Putamen (tissue), 1 donor: ENCODE measurements around the gene BCORL1.
A peak's percentile ranks its signal among the peaks of the same experiment; 100 is the strongest.

ENCODE experiments used
- DNase-seq: peaks from one replicate; pipeline ENCODE4 v3.0.0-alpha.2; 2016; ENCODE audit warnings: low spot score

BCORL1 gene, protein sequence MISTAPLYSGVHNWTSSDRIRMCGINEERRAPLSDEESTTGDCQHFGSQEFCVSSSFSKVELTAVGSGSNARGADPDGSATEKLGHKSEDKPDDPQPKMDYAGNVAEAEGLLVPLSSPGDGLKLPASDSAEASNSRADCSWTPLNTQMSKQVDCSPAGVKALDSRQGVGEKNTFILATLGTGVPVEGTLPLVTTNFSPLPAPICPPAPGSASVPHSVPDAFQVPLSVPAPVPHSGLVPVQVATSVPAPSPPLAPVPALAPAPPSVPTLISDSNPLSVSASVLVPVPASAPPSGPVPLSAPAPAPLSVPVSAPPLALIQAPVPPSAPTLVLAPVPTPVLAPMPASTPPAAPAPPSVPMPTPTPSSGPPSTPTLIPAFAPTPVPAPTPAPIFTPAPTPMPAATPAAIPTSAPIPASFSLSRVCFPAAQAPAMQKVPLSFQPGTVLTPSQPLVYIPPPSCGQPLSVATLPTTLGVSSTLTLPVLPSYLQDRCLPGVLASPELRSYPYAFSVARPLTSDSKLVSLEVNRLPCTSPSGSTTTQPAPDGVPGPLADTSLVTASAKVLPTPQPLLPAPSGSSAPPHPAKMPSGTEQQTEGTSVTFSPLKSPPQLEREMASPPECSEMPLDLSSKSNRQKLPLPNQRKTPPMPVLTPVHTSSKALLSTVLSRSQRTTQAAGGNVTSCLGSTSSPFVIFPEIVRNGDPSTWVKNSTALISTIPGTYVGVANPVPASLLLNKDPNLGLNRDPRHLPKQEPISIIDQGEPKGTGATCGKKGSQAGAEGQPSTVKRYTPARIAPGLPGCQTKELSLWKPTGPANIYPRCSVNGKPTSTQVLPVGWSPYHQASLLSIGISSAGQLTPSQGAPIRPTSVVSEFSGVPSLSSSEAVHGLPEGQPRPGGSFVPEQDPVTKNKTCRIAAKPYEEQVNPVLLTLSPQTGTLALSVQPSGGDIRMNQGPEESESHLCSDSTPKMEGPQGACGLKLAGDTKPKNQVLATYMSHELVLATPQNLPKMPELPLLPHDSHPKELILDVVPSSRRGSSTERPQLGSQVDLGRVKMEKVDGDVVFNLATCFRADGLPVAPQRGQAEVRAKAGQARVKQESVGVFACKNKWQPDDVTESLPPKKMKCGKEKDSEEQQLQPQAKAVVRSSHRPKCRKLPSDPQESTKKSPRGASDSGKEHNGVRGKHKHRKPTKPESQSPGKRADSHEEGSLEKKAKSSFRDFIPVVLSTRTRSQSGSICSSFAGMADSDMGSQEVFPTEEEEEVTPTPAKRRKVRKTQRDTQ (N-terminal part only)

DNA sequence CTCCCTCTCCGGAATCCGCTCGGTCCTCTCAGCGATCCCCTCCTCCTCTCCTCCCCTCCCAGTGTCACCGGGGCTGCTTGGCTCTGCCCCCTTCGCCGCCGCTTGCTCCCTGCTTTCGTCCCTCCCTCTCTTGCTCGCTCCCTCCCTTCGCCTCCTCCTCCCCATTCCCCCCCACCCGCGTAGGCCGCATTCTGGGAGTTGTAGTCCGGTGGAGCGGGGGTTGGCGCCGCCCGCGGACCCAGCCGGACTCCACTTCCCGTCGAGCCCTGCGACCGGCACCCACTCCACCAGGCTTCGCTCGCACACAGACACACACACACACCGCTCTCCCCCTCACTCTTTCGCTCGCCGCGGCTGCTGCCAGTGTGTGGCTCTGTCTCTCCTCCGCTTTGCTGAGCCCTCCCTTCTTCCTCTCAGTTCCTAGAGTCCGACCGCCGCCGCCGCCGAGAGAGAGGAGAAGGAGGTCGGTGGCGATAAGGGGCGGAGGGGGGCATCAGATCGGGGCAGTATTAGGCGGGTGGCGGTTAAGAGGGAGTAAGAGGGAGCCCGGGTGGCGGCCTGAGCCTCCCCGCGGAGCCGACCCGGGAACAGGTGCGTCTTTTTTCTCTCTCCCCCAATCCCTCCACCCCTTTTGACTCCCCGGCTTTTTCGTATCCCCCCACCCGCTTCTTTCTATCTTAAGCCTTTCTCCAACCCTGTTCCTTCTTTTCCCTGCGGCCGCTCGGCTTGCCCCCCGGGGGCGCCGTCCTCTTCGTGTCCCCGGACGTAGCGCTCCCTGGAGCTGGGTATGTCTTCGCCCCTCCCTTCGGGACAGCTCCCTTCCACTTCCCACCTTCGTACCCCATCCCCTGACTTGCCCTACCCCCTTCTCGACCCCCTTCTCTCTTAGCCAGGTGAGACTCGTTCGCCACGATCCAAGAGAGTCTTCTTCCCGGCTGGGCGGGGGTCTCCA lies at the start of gene BCORL1:
Gene BCORL1, plus strand, starts transcription at position 336 of the 952 bp plus-strand sequence. CDS start 22,597 bp downstream, outside the sequence.
- peak; percentile 92 for DNase-seq

DNA sequence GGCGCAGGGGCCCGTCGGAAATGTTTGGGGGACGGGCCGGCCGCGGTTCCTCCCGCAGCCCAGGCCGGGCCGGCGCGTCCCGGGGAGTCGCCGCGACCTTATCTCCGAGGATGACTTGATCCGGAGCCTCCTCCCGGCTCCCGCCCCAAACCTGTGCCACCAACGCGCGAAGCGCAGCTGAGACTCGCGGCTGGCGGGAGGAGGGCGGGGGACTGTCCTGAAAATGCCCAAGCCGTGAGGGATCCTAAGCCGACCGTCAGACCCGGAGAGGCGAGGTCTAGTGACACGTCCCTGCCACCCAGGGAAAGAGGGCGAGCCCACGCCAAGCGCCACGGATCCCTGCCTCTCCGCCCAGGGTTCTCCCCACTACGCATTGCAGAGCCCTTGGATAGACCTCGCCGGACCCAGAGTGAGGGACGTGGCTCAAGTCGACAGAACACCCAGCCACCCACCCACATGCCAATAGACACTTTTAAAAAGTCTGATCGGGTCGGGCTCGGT lies 49.6 kb upstream of the BCORL1 start:
- DNase-seq, result no peak

DNA sequence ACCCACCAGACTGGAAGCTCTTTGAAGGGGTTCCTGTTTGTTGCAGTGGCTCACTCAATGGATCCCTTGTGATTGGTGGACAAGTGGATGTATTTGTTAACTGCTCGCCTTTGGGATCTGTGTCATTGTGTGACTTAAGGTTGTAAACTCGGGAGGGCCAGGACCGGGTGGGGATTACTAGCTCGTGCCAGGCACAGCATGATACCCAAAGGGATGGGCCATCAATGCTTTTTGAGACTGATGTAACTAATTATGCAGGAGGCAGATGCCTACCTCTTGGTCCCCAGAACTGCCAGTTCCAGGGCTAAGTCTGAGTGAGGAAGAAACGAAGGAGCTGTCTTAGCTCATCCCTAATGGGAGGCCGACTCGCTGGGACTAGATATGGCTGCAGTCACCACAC lies 48.7 kb upstream of the BCORL1 start:
- DNase-seq, result no peak

DNA sequence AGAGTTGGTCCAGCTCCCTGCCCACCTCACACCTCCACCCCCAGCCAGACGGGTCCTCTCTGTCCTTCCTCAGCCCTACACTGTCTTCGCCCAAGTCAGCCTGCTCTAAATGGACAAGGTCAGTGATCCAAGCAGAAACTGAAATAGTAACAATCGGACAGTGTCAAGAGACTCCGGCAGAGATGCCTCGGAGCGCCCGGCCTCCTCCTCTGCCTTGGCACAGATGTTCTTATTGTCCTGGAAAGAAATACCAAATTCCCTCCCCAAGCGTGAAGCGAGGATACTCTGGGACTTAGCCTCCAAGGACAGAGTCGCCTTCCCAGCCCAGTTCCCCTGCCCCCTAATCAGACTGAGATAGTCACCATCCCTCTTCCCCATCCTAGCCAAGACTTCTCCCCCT lies 48.0 kb upstream of the BCORL1 start:
- DNase-seq, result no peak

DNA sequence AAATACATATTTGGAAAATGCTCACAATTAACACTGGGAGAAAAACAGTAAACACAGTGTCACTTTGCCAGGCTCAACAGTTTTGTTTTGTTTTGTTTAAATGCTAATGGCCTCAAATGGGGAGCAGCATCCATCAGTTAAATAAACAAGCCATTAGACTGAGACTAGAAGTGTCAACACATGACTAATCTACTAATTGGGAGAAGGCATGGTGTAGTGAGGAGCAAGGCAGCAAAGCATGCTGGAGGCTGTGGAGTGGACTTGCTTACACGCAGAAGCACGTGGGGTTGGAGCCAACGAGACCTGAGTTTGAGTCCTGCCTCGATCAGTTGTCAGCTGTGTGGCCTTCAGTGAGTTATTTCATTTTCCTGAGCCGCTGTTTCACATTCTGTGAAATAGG lies 47.5 kb upstream of the BCORL1 start:
- no peak for DNase-seq

DNA sequence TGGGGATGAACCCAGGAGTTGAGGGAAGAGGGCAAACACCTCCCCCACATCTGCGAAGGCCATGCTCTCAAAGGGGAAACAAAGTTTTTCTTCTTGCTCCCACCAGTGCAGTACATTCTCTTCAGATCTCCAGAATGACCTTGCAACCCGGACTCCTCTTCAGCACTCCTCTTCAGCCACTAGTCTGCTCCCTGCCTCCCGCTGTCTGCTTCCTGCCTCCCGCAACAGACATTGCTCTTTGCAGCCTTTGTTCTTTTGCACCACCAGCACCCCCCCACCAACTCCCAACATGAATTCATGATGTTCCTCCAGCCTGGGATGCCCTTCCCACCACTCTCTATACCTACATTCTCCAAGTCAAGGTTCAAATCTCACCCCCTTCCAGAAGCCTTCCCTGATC lies 44.4 kb upstream of the BCORL1 start:
- no peak for DNase-seq

DNA sequence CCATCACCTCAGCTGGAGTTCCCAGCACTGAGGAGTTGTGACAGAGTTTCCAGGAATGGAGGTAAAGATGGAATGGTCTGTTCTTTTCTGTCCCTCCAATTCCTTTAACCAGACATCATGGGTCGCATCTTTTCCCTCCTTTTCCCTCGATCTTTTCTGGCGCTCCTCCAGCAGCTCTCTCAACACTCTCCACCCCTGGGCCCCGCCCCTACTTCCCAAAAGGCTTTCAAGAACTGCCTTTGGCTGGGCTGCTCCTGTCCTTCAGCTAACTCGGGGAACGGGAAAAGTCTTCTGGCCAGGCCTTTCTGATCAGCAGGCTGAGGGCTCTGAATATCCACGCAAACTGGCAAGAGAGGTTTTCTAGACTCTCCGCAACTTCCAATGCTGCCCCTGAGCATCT lies 42.4 kb upstream of the BCORL1 start:
- DNase-seq, result no peak

DNA sequence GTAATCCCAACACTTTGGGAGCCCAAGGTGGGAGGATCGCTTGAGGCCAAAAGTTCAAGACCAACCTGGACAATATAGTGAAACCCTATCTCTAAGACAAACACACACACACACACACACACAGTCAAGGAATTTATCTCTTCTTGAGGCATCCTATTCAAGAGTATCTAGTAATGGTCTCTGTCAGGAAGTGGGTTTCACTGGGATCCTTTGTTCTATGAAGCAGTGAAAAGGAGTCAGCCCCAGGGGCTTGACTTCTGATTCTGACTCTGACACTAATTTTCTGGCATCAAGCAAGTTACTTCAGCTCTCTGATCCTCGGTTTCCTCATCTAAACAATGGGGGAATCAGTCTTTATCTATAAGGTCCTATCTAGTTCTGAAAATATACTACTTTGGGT lies 41.7 kb upstream of the BCORL1 start:
- DNase-seq, result no peak

DNA sequence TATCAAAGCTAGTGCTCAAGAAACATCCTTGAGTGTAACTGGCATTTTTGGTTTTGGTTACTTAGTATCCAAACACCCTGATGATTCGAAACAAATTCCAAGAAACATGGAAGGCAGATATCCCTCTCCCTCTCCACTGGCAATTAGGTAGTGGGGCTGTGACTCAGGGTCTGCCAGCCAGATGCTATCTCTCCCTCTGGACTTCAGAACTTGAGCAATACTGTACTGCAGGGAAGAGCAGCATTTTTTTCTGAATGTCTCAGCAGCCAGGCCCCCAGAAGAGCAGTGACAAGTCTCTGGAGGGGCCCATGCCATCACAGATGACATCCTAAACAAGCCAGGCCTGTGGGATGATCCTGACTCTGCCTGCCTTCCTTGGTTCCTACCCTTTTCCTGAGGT lies 37.3 kb upstream of the BCORL1 start:
- DNase-seq, result no peak

DNA sequence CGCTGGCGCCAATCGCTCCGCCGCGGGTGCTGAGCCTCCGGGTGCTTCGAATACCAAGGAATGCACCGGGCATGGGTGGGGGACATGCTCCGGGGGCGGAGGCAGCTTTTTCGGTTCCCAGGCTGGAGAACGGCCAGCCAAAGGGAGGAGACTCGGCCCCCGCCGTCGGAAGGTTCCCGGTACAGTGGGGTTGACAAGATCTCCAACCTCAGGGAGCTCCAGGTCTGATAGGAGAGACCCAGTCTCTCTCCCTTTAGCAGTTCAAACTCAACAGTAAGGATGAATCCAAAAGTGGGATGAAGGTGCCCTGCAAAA lies 29.1 kb upstream of the BCORL1 start:
- DNase-seq, result no peak

DNA sequence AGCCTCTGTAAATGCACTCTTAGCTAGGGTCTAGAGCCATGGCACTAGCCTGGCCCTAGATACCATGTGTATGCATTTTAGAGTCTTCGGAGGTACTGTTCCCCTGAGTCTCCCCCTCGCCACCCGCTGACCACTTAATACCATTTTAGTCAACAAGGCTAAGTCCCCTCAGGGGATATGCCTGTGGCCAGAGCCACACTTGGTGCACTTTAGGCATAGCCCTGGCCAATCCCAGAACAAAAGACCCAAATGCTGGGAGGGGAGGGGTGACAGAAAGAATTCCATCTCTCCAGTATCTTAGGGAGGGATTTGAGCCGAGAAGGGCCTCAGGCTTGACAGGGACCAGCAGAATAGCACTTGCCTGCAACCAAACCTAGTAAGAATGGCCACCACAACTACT lies 28.6 kb upstream of the BCORL1 start:
- DNase-seq, result no peak

DNA sequence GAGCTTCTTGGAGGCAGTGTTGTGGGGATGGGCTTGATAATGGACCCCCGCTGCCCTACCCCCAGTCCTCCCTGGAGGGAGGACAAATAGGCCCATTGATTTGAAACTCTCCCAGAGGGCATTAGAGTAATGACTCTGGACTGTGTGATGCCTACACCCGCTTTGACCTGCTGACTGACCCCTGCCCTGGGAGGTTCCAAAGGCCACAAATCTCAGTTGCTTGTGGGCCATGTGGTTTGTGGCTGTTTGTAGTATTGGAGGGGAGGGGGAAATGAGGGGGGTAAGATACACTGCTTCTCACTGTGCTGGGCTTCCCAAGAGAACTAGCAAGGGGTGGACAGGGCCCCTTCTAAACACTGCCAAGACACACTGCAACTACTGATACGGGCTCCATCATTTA lies 27.6 kb upstream of the BCORL1 start:
- no peak for DNase-seq

DNA sequence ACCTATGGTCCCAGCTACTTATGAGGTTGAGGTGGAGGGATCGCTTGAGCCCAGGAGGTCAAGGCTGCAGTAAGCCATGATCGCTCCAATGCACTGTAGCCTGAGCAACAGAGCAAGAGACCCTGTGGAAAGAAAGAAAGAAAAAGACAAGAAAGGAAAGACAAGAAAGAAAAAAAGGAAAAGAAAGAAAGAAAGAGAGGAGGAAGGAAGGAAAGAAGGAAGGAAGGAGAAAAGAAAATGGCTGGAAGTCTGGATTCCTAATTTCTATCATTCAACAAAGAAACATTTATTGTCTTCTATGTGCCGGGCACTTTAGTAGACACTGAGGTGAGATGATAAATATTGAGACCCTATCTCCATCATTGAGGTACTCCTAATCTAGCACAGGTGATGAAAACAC lies 26.8 kb upstream of the BCORL1 start:
- DNase-seq, result no peak

DNA sequence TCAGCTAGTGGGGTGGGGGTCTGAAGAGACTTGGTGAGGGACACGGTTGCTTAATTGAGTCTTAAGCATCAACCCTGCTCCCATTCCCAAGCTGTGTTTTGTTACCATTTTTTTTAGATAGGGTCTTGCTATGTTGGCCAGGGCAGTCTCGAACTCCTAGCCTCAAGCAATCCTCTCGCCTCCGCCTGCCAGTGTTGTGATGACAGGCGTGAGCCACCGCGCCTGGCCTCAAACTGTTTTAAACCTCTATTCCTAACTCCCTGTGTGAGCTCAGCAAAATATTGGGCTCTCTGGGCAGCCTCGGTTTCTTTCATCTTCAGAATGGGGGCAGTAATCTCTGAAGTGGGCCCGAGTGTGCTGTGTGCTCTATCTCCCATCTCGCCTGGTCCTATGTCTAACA lies 26.3 kb upstream of the BCORL1 start:
- no peak for DNase-seq

DNA sequence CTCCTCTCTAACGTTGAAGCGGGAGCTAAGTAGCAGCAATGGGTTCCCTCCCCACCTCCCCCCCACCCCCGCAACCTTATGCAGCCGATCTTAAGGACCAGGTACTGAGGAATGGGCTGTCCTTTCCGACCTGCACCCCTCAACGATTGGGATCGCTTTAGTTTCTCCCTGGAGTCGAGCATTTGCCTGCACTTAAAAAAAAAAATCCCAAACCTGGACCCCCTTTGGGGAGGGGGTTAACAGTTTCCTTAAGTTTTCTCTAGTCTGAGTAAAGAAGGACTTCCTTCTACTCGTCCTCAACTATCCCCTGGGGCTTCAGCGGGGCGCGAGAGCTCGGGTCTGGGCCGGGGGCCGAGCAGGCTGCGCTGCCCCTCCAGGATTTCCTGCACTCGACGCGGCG lies 25.7 kb upstream of the BCORL1 start:
- no peak for DNase-seq

DNA sequence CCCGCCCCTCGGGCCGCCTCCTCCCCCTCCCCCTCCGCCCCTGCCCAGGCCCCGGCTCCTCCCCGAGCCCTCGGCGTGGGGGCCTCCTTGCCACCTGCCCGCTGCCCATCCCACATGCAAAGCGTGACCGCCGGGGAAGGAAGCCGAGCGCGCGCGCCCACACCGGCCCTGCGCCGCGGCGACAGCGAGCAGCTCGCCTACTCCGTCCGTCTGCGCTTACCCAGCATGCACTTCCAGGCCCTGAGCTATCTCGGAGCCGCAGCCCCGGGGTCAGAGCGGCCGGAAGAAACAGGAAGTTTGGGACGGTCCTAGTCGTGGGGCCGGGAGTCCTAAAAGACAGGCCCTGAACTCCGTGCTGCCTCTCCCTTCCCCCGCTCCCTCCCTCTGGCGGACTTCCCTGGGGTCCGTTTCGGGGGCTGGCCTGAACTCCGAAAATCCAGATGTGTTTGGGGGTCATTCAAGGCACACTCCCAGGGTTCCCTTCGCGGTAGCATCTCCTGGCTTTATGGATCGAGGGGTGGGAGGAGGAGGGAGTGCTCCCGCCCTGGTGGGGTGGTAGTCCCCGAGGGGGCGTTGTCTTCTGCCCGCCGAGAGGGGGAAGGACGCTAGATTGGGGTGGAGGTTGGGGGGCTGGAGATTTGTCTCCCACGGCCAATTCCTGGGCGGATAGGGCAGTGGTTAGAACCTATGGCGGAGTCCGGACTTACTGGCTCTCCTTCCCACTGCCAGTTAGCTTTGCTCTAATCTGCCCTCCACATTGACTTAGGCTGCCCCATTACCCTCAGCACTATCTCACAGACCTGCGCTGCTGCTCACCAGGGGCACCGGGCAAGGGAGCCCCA lies 25.0 kb upstream of the BCORL1 start:
- DNase-seq, result no peak

DNA sequence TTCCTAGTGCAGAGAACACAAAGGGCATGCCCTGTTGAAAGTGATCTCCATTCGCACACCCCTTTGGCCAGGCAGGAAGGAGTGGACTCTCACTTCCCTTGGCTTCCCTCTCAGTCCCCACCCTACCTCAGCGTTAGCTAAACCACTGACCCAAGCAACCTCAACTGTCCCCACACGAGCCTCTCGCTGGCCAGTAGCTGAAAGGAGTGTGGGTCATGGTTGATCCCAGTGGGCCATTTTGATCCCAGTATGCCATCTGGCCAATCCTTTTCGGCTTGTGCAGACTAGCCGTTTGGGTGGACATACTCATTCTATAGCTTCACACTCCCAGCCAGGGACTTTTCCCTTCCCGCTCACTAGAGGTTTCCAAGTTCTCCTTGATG lies 24.4 kb upstream of the BCORL1 start:
- DNase-seq, result no peak

DNA sequence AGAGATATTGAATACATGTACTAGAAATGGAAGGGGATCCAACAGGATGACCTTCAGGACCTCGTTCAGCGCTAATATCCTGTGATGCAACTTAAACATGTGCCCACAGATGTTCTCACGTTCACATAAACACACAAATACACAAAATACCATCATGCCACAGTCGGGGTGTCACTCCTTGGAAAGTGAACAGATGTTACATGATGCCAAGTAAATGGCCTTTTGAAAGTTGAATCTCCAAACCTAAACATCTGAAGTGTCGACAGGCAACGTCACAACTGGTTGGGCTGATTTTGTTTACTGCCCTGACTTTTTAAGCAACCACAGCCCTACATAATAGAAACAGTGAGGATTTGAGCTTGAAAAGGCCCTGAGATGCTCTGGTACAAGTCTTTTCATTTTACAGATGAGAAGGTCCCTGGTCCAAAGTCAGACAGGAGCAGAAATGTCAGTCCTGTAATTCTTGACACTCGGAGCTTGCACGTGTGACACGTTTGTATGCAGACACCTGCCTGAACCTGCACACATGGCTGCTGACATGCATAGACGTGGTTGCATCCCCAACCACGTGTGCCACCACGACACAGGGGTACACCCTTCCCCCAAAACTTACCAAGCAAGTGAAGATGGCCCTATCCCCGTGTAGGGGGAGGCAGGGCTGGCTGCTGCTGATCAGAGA lies 23.5 kb upstream of the BCORL1 start:
- no peak for DNase-seq

DNA sequence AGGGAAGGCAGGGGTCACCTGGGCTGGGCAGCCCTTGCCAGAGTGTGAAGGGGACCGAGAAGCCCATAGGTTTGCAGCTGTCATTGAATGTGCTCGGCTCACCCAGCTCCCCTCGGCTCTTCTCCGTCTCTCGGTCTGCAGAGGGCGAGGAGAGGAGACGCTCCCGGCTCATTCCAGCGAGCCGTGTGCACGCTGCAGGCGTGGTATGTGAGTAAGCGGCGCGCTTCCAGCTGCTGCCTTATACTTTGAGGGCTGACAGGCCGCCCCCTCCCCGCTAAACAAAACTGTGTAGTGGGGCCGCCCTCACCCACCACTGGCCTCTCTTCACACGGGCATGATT lies 23.0 kb upstream of the BCORL1 start:
- DNase-seq, result no peak
